IPS DF 4.7 (cell line): ENCODE data around the gene SF3A2.

Experiments used
- DNase-seq: peaks from one replicate; pipeline ENCODE4 v3.0.0-alpha.2; 2013; ENCODE audit warnings: low spot score; ENCODE audit errors: extremely low read depth

SF3A2 gene

DNA sequence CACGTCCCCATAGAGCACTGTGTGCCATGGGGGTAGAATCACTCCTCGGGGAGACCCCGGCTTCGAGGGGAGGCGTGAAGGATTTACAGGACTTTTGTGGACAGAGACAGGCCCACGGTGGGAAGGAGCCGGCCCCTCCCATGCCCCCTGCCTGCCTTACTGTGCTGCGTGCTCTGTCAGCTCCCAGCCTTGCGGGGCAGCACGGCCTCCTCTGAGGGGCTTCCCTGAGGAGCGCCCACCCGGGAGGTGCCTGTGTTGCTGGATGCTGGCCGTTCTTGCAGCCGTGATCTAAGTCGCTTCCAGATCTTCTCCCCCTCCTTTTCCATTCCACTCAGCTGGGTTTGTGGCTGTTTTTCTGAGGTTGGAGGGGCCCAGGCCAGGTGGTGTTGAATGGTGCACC lies 29.6 kb upstream of the SF3A2 start:
- no peak for DNase-seq

GRCh38 chr19:2207991-2208860 lies 28.4 kb upstream of the SF3A2 start:
- DNase-seq: no peak

- DNase-seq: no peak
Measured at GRCh38 chr19:2208975-2209374, 27.6 kb upstream of the SF3A2 start.

- no peak for DNase-seq
Measured at GRCh38 chr19:2209408-2209807, 27.2 kb upstream of the SF3A2 start.

DNA sequence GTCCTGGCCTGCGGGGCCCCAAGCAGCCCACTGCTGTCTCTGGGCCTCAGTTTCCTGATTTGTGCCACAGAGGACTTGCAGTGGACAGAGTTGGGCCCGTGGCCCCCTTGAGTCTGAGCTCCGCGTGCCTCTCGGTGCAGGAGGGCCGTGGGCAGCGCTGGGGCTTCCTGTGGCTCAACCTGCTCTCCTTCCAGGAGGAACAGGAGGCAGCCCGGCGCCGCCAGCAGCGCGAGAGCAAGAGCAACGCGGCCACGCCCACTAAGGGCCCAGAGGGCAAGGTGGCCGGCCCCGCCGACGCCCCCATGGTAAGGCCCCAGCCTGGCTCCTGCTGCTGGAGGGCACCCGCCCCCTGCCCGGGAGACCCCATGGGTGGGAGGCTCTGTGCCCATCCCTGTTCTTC lies 26.4 kb upstream of the SF3A2 start:
- no peak for DNase-seq

- no peak for DNase-seq
Measured at GRCh38 chr19:2210987-2211740, 25.5 kb upstream of the SF3A2 start.

DNA sequence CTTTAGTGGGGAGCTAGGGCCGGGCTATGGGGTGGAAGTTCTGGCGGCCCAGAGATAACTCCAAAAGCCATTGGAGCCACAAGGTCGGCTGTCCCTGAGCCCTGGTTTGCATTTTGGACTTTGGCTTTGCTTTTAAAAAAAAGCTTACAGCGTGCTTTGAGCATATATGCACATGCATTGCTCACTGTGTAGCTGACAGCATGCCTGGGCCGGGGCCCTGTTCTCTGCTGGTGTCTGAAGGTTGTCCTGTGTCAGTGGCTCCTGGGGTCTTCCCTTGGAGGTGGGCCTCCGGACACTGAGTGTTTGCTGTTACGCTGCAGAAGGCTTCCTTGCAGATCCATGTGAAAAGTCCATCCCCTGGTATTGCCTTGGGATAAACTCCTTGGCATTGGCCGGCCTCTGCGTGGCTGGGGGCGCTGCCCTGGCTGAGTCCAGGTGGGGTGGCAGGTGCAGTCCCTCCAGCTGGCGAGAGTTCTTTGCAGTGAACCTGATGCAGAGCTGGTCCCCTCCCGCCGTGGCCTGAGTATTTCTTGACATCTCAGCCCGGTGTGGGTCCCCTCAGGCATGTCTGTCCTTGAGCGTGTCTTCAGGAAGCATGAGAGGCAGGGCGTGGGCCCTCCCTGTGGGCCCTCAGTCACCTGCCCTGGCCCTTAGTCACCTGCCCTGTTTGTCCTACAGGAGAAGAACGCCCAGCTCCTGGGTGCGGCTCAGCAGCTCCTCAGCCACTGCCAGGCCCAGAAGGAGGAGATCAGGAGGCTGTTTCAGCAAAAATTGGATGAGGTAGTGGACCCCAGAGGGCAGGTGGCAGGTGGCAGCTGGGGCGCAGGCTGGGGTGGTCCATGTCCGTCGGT lies 23.5 kb upstream of the SF3A2 start:
- no peak for DNase-seq

- no peak for DNase-seq
Measured at GRCh38 chr19:2213799-2214198, 22.8 kb upstream of the SF3A2 start.

- DNase-seq: no peak
Measured at GRCh38 chr19:2214251-2214650, 22.4 kb upstream of the SF3A2 start.

DNA sequence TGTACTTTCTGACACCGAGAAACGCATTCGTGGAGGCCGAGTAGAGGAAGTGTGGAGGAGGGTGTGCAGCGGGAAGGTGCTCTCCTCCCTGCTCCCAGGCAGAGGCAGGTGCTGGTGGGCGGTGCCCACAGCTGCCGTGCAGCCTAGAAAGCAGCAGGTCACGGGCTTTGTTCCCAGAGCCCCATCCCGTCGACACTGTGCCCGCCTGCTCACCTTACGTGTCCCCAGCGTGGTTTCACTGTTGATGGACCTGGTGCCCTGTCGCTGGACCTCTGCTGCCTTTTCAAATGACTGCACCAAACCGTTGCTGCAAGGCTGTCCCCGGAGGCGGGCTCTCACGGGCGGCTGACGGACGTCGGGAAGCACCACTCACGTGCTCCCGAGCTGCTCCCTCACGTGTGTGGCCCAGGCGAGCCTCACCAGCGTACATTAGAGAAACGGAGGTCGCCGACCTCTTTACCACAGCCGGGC lies 21.3 kb upstream of the SF3A2 start:
- no peak for DNase-seq

DNA sequence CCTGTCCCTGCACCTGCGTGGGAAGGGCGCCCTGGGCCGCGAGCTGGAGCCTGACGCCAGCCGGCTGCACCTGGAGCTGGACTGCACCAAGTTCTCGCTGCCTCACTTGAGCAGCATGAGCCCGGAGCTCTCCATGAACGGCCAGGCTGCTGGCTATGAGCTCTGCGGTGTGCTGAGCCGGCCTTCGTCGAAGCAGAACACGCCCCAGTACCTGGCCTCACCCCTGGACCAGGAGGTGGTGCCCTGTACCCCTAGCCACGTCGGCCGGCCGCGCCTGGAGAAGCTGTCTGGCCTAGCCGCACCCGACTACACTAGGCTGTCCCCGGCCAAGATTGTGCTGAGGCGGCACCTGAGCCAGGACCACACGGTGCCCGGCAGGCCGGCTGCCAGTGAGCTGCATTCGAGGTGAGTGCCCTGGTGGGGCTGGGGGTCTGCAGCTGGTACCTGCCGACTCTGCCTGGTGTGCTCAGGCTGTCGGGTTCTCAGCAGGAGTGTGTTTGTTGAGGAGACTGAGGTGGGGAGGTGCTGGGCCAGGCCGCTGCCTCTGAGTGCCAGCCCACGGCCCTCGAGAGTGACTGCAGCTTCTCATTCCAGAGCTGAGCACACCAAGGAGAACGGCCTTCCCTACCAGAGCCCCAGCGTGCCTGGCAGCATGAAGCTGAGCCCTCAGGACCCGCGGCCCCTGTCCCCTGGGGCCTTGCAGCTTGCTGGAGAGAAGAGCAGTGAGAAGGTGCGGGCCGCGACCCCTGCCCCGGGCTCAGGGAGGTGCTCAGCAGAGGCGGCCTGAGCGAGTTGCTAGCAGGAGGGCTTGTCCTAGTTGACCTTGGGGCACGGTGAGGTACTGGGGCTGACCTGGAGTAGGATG lies 20.0 kb upstream of the SF3A2 start:
- no peak for DNase-seq

- no peak for DNase-seq
Measured at GRCh38 chr19:2217591-2217990, 19.0 kb upstream of the SF3A2 start.

DNA sequence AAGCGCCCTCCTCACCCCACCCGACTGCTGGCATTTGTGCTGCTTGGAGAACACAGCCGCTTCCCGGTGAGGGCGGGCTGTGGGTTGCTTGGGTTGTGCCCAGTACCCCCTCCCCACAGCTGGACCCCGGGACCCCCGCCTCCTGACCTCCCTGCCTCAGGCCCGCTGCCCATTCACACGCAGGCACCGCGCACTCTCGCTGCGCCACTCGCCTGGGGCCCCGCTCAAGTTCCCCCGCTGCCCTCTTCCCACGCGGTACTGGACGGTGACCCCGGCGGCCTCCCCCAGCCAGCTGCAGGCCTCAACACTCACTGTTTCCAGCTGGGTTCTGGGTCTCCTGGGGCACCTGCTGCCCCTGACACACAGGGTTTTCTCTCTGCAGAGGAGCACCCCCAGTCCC lies 16.9 kb upstream of the SF3A2 start:
- no peak for DNase-seq

GRCh38 chr19:2221250-2221831 lies 15.3 kb upstream of the SF3A2 start:
- no peak for DNase-seq

- no peak for DNase-seq
Measured at GRCh38 chr19:2221918-2222317, 14.7 kb upstream of the SF3A2 start.

GRCh38 chr19:2223391-2223790 lies 13.2 kb upstream of the SF3A2 start:
- no peak for DNase-seq

DNA sequence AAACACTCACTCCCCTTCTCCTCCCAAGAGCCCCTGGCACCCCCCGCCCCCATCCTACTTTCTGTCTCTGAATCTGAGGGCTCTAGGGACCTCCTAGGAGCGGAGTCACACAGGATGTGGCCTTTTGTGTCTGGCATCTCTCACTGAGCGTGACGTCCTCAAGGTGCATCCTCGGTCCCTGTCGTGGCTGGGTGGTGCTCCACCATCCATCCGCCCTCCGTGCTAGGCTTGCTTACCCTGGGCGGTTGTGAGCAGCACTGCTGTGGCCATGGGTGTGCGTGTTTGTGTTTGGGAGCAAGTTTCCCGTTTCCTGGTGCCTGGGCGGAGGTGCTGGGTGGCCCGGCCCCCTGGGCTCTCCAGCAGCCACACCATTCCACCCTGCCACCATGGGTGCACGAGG lies 12.7 kb upstream of the SF3A2 start:
- no peak for DNase-seq

- no peak for DNase-seq
Measured at GRCh38 chr19:2224754-2225349, 11.8 kb upstream of the SF3A2 start.

DNA sequence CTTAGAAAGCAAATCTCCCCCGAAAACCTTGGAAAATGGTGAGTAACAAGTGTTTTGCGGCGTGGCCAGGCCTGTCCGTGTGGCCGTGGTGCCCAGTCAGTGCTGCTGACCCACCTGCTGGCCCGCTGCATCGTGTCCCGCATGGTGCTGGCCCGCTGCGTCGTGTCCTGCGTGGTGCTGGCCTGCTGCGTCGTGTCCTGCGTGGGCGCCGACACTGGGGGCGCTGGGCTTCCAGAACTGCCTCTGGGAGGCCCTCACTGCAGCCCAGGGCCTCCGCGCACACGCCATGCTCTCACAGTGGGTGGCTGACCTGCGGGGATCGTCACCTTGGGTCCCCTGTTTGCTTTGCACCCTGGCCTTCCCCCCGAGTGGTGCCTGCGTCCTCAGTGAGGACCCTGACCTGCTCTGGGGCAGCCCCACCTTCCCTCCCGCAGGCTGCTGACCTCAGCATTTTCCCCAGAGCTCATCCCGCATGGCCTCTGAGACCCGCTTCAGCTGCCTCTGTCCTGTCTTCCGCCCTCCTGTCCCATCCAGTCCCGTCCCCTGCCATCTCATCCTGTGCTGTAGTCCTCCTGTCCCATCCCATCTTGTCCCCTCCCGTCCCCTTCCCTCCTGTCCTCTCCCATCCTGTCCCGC lies 11.1 kb upstream of the SF3A2 start:
- DNase-seq: no peak
